Nephron (organoid): ENCODE measurements around the gene EPB42.

Experiments used
- H3K27ac Mint-ChIP-seq, 3 experiments: 2 replicates each; pipeline ENCODE4 v1.8.0; 2020; ENCODE audit warnings: mixed read lengths in 3 of 3, mild to moderate bottlenecking in 2 of 3, moderate library complexity in 1 of 3
- H3K27me3 Mint-ChIP-seq: 2 replicates; pipeline ENCODE4 v1.8.0; 2021; ENCODE audit warnings: low read depth, mild to moderate bottlenecking, moderate library complexity, mixed read lengths
- H3K36me3 Mint-ChIP-seq: 2 replicates; pipeline ENCODE4 v1.8.0; 2020; ENCODE audit warnings: low read depth, mixed read lengths
- H3K4me1 Mint-ChIP-seq: 2 replicates; pipeline ENCODE4 v1.8.0; 2020; ENCODE audit warnings: mixed read lengths
- H3K4me3 Mint-ChIP-seq, 3 experiments: 2 replicates each; pipeline ENCODE4 v1.8.0; 2020; ENCODE audit warnings: mild to moderate bottlenecking in 3 of 3, mixed read lengths in 3 of 3, moderate library complexity in 2 of 3
- H3K9me3 Mint-ChIP-seq: 2 replicates; pipeline ENCODE4 v1.8.0; 2020; ENCODE audit warnings: mixed read lengths
- TF ChIP-seq, protein P1 (sequence below), 3 experiments: fragments of 200-600 bp; sonication (generic); IDR thresholded peaks; one replicate each; pipeline ENCODE4 v1.5.0; 2021; ENCODE audit warnings: antibody characterized with exemption in 3 of 3; ENCODE audit not compliant: unreplicated experiment in 3 of 3

The EPB42 gene

DNA sequence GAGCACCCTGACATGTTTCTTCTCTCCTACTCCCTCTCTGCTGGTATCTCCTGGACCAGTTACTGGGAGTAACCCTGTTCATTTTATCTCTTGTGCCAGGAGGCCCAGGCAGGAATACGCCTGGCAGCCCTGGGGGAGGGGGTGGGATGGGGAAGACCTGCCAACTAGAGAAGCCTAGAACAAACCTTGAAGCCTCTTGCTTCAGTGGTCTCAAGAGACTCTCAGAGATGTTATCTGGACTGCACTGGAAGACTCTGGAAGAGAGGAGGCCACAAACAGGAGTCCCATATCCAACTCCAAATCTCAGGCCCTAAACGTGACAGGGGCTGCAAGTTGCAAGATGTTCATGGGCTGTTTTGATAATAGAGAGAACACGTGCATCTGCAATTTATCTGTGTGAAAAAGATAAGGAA is at the start of gene EPB42:
EPB42 (minus strand) TSS at position 28 of the 413 bp plus-strand sequence. CDS start 193 bp downstream, outside the sequence.
- no peaks in the 10 kb centered on the region for H3K4me1 Mint-ChIP-seq
- H3K36me3 Mint-ChIP-seq, result no peaks in the 10 kb centered on the region
- TF ChIP-seq, protein P1, sequence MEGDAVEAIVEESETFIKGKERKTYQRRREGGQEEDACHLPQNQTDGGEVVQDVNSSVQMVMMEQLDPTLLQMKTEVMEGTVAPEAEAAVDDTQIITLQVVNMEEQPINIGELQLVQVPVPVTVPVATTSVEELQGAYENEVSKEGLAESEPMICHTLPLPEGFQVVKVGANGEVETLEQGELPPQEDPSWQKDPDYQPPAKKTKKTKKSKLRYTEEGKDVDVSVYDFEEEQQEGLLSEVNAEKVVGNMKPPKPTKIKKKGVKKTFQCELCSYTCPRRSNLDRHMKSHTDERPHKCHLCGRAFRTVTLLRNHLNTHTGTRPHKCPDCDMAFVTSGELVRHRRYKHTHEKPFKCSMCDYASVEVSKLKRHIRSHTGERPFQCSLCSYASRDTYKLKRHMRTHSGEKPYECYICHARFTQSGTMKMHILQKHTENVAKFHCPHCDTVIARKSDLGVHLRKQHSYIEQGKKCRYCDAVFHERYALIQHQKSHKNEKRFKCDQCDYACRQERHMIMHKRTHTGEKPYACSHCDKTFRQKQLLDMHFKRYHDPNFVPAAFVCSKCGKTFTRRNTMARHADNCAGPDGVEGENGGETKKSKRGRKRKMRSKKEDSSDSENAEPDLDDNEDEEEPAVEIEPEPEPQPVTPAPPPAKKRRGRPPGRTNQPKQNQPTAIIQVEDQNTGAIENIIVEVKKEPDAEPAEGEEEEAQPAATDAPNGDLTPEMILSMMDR (IDR thresholded peaks at IDR 0.05; ENCODE audit: unreplicated experiment in 3 of 3), result no peak
- no peak within 1 kb of the TSS for H3K27ac Mint-ChIP-seq
- peaks cover 20% of the 10 kb centered on the region for H3K27me3 Mint-ChIP-seq
- H3K4me3 Mint-ChIP-seq, result no peak within 1 kb of the TSS
- no peaks in the 10 kb centered on the region for H3K9me3 Mint-ChIP-seq

DNA sequence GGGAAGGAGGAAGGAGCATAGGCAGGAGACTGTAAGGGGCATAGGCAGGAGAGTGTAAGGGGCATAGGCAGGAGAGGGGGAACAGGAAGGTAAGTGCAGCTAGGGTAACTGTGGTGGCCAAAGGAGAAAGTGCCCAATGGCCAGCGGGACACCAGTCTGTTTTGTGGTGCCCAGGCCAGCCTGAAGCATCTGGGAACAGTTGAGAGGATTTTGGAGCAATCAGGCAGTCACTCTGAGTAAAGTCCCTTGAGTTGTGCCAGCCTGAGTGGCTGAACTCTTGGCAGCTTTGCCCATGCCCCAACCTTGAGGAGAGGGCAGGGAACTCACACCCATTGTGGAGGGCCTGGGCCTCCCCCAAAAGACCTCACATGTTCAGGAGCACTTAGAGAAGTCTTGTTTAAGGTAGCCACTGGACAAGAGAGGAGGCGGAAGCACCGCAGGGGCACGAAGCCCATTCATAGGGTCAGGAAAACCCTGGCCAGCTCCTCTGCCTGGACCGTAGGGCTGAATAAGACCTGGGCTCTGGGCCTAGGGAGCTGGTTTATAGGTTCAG is 49.4 kb upstream of the EPB42 start:
- H3K9me3 Mint-ChIP-seq, result peaks cover 8% of the 10 kb centered on the region
- TF ChIP-seq, protein P1 (IDR thresholded peaks at IDR 0.05; ENCODE audit: unreplicated experiment in 3 of 3), result no peak
- H3K27ac Mint-ChIP-seq, result no peak overlapping the region
- H3K4me1 Mint-ChIP-seq, result no peaks in the 10 kb centered on the region
- no peaks in the 10 kb centered on the region for H3K36me3 Mint-ChIP-seq
- H3K4me3 Mint-ChIP-seq, result no peak overlapping the region
- peaks cover 51% of the 10 kb centered on the region for H3K27me3 Mint-ChIP-seq

DNA sequence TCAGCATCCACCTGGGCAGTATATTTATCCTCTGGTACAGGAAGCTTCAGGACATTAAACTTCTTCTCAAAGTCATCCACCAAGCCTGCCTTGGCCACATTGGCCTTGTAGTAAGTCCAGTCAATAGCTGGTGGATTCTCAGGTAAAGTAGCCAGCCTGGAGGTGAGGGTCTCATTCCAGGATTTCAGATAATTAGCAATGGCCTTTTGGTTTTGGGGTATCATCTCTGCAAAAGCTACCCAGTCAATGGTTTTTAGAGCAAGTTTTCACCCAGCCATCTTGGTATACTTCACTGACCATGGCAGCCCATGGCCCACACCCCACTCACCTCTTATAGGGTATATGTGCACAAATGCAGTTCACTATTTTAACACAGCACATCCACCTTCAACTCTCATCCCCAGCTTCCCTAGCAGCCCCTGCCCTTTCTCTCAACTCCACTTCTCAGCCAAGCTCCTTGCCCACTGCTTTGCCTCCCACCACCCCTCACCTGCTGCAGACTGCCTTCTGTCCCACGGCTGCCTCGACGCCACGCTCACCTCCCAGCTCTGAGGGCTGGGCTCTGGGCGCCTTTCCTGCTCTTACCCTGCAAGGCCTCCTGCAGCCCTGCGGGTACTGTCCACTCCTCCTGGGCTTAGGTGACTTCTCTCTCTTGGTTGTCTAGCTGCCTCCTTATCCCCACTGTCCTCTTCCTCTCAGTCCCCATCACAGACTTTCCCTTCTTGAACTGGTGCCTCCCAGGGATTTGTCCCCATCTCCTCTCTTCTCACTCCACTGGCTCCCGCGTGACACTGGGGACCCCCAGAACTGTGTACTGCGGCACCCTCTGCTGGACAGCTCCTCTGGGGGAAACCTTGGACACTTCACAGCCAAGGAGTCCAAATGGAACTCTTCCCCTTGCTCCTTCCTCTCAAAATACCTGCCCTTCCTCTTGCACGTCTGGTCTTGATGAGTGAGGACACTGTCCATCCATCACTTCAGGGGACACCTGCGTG is 47.6 kb upstream of the EPB42 start:
- no peak overlapping the region for H3K27ac Mint-ChIP-seq
- H3K36me3 Mint-ChIP-seq, result no peaks in the 10 kb centered on the region
- H3K27me3 Mint-ChIP-seq, result peaks cover 54% of the 10 kb centered on the region
- TF ChIP-seq, protein P1 (IDR thresholded peaks at IDR 0.05; ENCODE audit: unreplicated experiment in 3 of 3), result no peak
- no peak overlapping the region for H3K4me3 Mint-ChIP-seq
- peaks cover 8% of the 10 kb centered on the region for H3K9me3 Mint-ChIP-seq
- H3K4me1 Mint-ChIP-seq, result no peaks in the 10 kb centered on the region

DNA sequence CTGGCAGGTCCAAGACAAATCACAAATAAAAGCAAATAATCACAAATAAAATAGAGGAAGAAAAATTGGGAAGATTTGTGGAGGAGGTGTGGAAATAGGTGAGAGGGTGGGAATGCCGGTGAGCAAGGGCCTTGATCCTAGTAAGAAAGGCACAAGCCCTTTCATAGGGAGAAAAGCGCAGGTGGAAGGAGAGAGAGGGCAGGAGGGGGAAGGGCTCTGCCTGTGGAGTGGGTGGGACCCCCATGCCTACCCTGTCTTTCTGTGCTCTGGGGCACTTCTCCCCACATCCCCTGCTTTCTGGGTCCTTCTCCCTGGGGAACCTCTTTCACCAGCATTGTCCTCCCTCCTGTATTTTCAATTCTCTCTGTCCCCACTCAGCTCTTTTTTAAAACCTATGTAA is 46.6 kb upstream of the EPB42 start:
- no peaks in the 10 kb centered on the region for H3K4me1 Mint-ChIP-seq
- no peak overlapping the region for H3K27ac Mint-ChIP-seq
- TF ChIP-seq, protein P1 (IDR thresholded peaks at IDR 0.05; ENCODE audit: unreplicated experiment in 3 of 3), result no peak
- H3K9me3 Mint-ChIP-seq, result peaks cover 7% of the 10 kb centered on the region
- peaks cover 57% of the 10 kb centered on the region for H3K27me3 Mint-ChIP-seq
- no peaks in the 10 kb centered on the region for H3K36me3 Mint-ChIP-seq
- no peak overlapping the region for H3K4me3 Mint-ChIP-seq

DNA sequence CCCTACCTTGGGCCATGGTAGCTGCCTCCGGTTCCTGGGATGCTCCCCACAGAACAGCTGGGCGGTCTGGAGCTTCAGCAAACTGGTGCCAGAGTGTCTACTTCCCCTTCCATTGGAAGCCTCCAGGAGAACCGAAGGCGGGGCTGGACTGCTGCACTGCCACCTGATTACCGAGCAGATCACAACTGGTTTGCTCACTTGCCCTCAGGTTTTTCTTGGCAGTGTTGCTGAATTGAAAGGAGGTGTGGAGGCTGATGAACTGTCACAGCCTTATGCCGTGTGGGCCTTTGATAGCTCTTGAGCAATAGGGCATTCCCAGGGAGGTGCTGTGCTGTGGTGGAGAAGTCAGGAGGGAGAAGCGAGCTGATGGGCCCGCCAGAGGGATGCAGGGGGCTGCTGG is 46.0 kb upstream of the EPB42 start, which contains the start of gene TGM5:
TGM5 (minus strand) TSS at position 95 of the 400 bp plus-strand sequence; CDS start at position 16, 79 bp downstream.
- Mint-ChIP-seq H3K4me3 (no peak within 1 kb of the TSS), H3K36me3 (no peaks in the 10 kb centered on the region), H3K27ac (no peak within 1 kb of the TSS), H3K9me3 (peaks cover 1% of the 10 kb centered on the region), H3K27me3 (peaks cover 53% of the 10 kb centered on the region), H3K4me1 (no peaks in the 10 kb centered on the region)
- TF ChIP-seq, protein P1 (IDR thresholded peaks at IDR 0.05; ENCODE audit: unreplicated experiment in 3 of 3), result no peak
